DLD1 (cell line): Measurements from ENCODE around the gene URI1.

Source experiments
- in situ Hi-C: cut with HindIII; loops from 2 replicates; pipeline ENCODE4 v1.10.0; 2017; ENCODE audit warnings: low sequenced_read_pairs

The URI1 gene

GRCh38 chr19:30052122-30053075, 110.4 kb downstream of the URI1 start:
- in situ Hi-C loops = no loop called here

GRCh38 chr19:30053558-30053957, 111.5 kb downstream of the URI1 start:
- in situ Hi-C loops = no loop called here

GRCh38 chr19:30054210-30054609, 112.2 kb downstream of the URI1 start:
- in situ Hi-C loops = no loop called here

- in situ Hi-C loops = no loop called here
Observed at GRCh38 chr19:30056580-30056979, 114.5 kb downstream of the URI1 start.

GRCh38 chr19:30059741-30060457, 117.9 kb downstream of the URI1 start:
- in situ Hi-C loops = no loop called here

GRCh38 chr19:30060531-30061222, 118.6 kb downstream of the URI1 start:
- in situ Hi-C loops = no loop called here

- in situ Hi-C loops = no loop called here
Observed at GRCh38 chr19:30061223-30062064, 119.4 kb downstream of the URI1 start.

GRCh38 chr19:30062065-30062906, 120.2 kb downstream of the URI1 start:
- in situ Hi-C loops = no loop called here

GRCh38 chr19:30062907-30063649, 121.0 kb downstream of the URI1 start:
- in situ Hi-C loops = no loop called here

GRCh38 chr19:30063650-30064347, 121.8 kb downstream of the URI1 start:
- in situ Hi-C loops = no loop called here

GRCh38 chr19:30064348-30064699, 122.3 kb downstream of the URI1 start:
- in situ Hi-C loops = no loop called here

GRCh38 chr19:30064771-30065494, 122.9 kb downstream of the URI1 start:
- in situ Hi-C loops = no loop called here

- in situ Hi-C loops = no loop called here
Observed at GRCh38 chr19:30065680-30066606, 123.9 kb downstream of the URI1 start.
